ENCODE measurements around the gene IL1F10. TPM values are rescaled to one million over a fixed set of nuclear protein-coding genes. Genes with fewer than 3 reads are reported as not detected.

The IL1F10 gene
- total RNA-seq = not detected

GRCh38 chr2:113067681-113068080, at the start of gene IL1F10:
Gene IL1F10, plus strand, starts transcription at chr2:113067970. Its CDS starts 4,769 bp downstream, at chr2:113072739.
- no peak for DNase-seq

GRCh38 chr2:113018509-113018908, 49.3 kb upstream of the IL1F10 start:
- no peak for DNase-seq

GRCh38 chr2:113021312-113021711, 46.5 kb upstream of the IL1F10 start:
- no peak for DNase-seq

GRCh38 chr2:113024764-113025163, 43.0 kb upstream of the IL1F10 start:
- DNase-seq = no peak

- no peak for DNase-seq
Measured at GRCh38 chr2:113025737-113026136, 42.0 kb upstream of the IL1F10 start.

- no peak for DNase-seq
Measured at GRCh38 chr2:113027691-113028090, 40.1 kb upstream of the IL1F10 start.

- DNase-seq = no peak
Measured at GRCh38 chr2:113028112-113028511, 39.7 kb upstream of the IL1F10 start.

GRCh38 chr2:113032737-113033136, 35.0 kb upstream of the IL1F10 start:
- no peak for DNase-seq

- DNase-seq = no peak
Measured at GRCh38 chr2:113034016-113034415, 33.8 kb upstream of the IL1F10 start.

GRCh38 chr2:113036763-113037162, 31.0 kb upstream of the IL1F10 start:
- DNase-seq = no peak

GRCh38 chr2:113038291-113038690, 29.5 kb upstream of the IL1F10 start:
- no peak for DNase-seq

- DNase-seq = no peak
Measured at GRCh38 chr2:113039158-113039557, 28.6 kb upstream of the IL1F10 start.

- no peak for DNase-seq
Measured at GRCh38 chr2:113039719-113040118, 28.1 kb upstream of the IL1F10 start.

GRCh38 chr2:113041871-113042270, 25.9 kb upstream of the IL1F10 start:
- DNase-seq = no peak

GRCh38 chr2:113046465-113046864, 21.3 kb upstream of the IL1F10 start:
- DNase-seq = no peak

- no peak for DNase-seq
Measured at GRCh38 chr2:113050921-113051895, 16.6 kb upstream of the IL1F10 start.

- DNase-seq = no peak
Measured at GRCh38 chr2:113052396-113052917, 15.3 kb upstream of the IL1F10 start, which contains the start of gene IL36B. Gene IL36B, minus strand, starts transcription at chr2:113052867.

GRCh38 chr2:113053666-113054065, 14.1 kb upstream of the IL1F10 start:
- DNase-seq = no peak

- DNase-seq = no peak
Measured at GRCh38 chr2:113054066-113054465, 13.7 kb upstream of the IL1F10 start.

- DNase-seq = no peak
Measured at GRCh38 chr2:113056521-113056920, 11.2 kb upstream of the IL1F10 start.

- DNase-seq = no peak
Measured at GRCh38 chr2:113057117-113057516, 10.7 kb upstream of the IL1F10 start.

GRCh38 chr2:113058411-113058994, 9.3 kb upstream of the IL1F10 start:
- no peak for DNase-seq
